ENCODE data around the gene BMPR1A. TPM values are rescaled to one million over a fixed set of nuclear protein-coding genes. Genes with fewer than 3 reads are reported as not detected.

The BMPR1A gene
- polyA plus RNA-seq, 1 donor (not counting 4 experiments of a cell fraction or from before 2014, with no cell fraction given) = 22.2 TPM

DNA sequence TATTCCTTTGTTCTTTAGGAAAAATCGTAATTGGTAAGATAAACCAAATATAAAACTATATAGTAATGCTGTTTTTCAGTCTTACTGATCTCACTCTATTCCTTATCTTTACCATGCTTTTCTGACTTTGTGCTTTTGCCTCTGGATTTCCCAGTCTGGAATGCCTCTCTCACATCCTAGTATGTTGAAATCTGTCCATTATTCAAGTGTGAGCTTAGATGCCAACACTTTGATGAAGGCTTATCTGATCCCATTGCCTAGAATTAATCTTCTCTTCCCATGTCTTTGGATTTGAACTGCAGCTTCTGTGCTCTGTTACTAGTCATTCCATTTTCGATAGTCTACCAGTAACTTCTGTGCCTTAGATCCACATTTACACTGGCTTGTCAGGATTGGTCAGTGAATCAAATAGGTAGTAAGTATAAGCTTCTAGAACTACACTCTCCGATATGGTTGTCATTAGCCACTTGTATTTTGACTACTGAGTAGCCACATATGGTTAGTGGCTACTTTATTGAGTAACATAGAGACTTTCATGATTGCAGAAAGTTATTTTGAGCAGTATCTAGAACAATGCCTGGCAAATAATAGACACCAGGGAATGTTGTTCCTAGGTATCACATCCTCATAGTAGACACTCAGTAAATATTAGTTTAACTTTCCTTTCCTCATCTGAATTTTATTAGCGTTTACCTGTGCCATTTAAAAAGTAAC is 92.9 kb downstream of the BMPR1A start:
- Histone ChIP-seq H3K36me3 (ENCODE audit: control insufficient read depth in 2 of 2, extremely low read depth in 1 of 2, insufficient read depth in 2 of 2, low read length in 2 of 2) (peaks cover 0 to 1% of the 10 kb centered on the region in 2 experiments), H3K27me3 (ENCODE audit: control insufficient read depth, extremely low read depth, insufficient read depth, low read length) (no peaks in the 10 kb centered on the region), H3K9me3 (ENCODE audit: control insufficient read depth, low read depth, low read length) (no peaks in the 10 kb centered on the region), H3K4me1 (ENCODE audit: control insufficient read depth, extremely low read depth, insufficient read depth, low read length) (no peaks in the 10 kb centered on the region), H3K9me1 (ENCODE audit: control insufficient read depth, extremely low read depth, insufficient read depth, low read length) (no peaks in the 10 kb centered on the region), H4K20me1 (ENCODE audit: control insufficient read depth, extremely low read depth, insufficient read depth, low read length) (no peaks in the 10 kb centered on the region), H3K4me3 (ENCODE audit: control insufficient read depth in 2 of 3, extremely low read depth in 1 of 3, insufficient read depth in 2 of 3, low read depth in 1 of 3, low read length in 3 of 3) (no peak overlapping the region), H2AFZ (ENCODE audit: control insufficient read depth, low read length) (no peak overlapping the region), H3K4me2 (ENCODE audit: control insufficient read depth, extremely low read depth, insufficient read depth, low read depth, low read length) (no peak overlapping the region), H3K27ac (ENCODE audit: control insufficient read depth, insufficient read depth, low read length) (no peak overlapping the region), H3K9ac (ENCODE audit: control insufficient read depth, extremely low read depth, insufficient read depth, low read length) (no peak overlapping the region), H3K79me2 (ENCODE audit: control insufficient read depth, insufficient read depth, low read length) (no peaks in the 10 kb centered on the region)
- dilution Hi-C loops (cut with MboI; ENCODE audit: extremely low pct_ligation_motif_present, low sequenced_read_pairs) = no loop called here
- DNase-seq (ENCODE audit: low read depth, low spot score) (no peak), FAIRE-seq (no peak)
- TF ChIP-seq CTCF (optimal IDR thresholded peaks at IDR 0.05 in 1 of 3, IDR thresholded peaks at IDR 0.05 in 1 of 3, conservative IDR thresholded peaks at IDR 0.05 in 1 of 3; ENCODE audit: extremely low read depth in 1 of 3, insufficient read depth in 2 of 3, low read length in 3 of 3) = no peak
- TF ChIP-seq EZH2 (IDR thresholded peaks at IDR 0.05; ENCODE audit: low read length) = no peak

DNA sequence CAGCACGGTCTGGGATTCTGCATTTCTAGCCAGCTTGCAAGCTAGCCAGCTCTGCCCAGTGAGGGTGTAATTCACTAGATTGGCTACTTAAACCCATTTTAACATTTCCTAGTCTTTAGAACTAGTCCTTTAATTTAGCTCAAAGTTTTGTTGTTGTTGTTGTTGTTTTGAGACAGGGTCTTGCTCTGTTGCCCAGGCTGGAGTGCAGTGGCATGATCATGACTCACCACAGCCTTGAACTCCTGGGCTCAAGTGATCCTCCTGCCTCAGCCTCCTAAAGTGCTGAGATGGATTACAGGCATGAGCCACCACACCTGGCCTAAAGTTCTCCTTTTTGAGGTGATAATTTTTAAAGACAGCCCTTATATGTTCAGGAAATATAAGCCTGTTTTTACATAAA is 94.1 kb downstream of the BMPR1A start:
- TF ChIP-seq EZH2 (IDR thresholded peaks at IDR 0.05; ENCODE audit: low read length) (no peak), CTCF (optimal IDR thresholded peaks at IDR 0.05 in 1 of 3, IDR thresholded peaks at IDR 0.05 in 1 of 3, conservative IDR thresholded peaks at IDR 0.05 in 1 of 3; ENCODE audit: extremely low read depth in 1 of 3, insufficient read depth in 2 of 3, low read length in 3 of 3) (no peak)
- dilution Hi-C loops (cut with MboI; ENCODE audit: extremely low pct_ligation_motif_present, low sequenced_read_pairs) = no loop called here
- no peak overlapping the region for H3K4me3 ChIP-seq (ENCODE audit: control insufficient read depth in 2 of 3, extremely low read depth in 1 of 3, insufficient read depth in 2 of 3, low read depth in 1 of 3, low read length in 3 of 3)
- H3K27me3 ChIP-seq (ENCODE audit: control insufficient read depth, extremely low read depth, insufficient read depth, low read length) = no peaks in the 10 kb centered on the region
- H3K4me2 ChIP-seq (ENCODE audit: control insufficient read depth, extremely low read depth, insufficient read depth, low read depth, low read length) = no peak overlapping the region
- H3K36me3 ChIP-seq (ENCODE audit: control insufficient read depth in 2 of 2, extremely low read depth in 1 of 2, insufficient read depth in 2 of 2, low read length in 2 of 2) = no peaks in the 10 kb centered on the region
- H2AFZ ChIP-seq (ENCODE audit: control insufficient read depth, low read length) = no peak overlapping the region
- no peaks in the 10 kb centered on the region for H3K4me1 ChIP-seq (ENCODE audit: control insufficient read depth, extremely low read depth, insufficient read depth, low read length)
- H3K79me2 ChIP-seq (ENCODE audit: control insufficient read depth, insufficient read depth, low read length) = no peaks in the 10 kb centered on the region
- H3K9me3 ChIP-seq (ENCODE audit: control insufficient read depth, low read depth, low read length) = no peaks in the 10 kb centered on the region
- H3K9me1 ChIP-seq (ENCODE audit: control insufficient read depth, extremely low read depth, insufficient read depth, low read length) = no peaks in the 10 kb centered on the region
- no peak overlapping the region for H3K27ac ChIP-seq (ENCODE audit: control insufficient read depth, insufficient read depth, low read length)
- H4K20me1 ChIP-seq (ENCODE audit: control insufficient read depth, extremely low read depth, insufficient read depth, low read length) = no peaks in the 10 kb centered on the region
- H3K9ac ChIP-seq (ENCODE audit: control insufficient read depth, extremely low read depth, insufficient read depth, low read length) = no peak overlapping the region
- no peak for DNase-seq (ENCODE audit: low read depth, low spot score)
- FAIRE-seq = no peak
